Uterus (tissue), 4 donors: Measurements from ENCODE around the gene KLK2. TPM values are rescaled to one million over a fixed set of nuclear protein-coding genes. Genes with fewer than 3 reads are reported as not detected.

Experiments
- DNase-seq, 2 donors: peaks; one replicate each; pipeline ENCODE4 v3.0.0-alpha.2; 2019 to 2020
- H3K27ac ChIP-seq, 2 donors: fragments of 200-600 bp; sonication (generic); 1 replicate in 1 of 2; 2 replicates in 1 of 2; pipeline ENCODE4 v1.5.1; 2016 to 2018
- H3K27me3 ChIP-seq, 2 donors: fragments of 200-600 bp; sonication (generic); one replicate each; pipeline ENCODE4 v1.5.1; 2018 to 2019; ENCODE audit warnings: control low read depth in 1 of 2
- H3K36me3 ChIP-seq, 2 donors: fragments of 200-600 bp; sonication (generic); one replicate each; pipeline ENCODE4 v1.5.1; 2019; ENCODE audit warnings: control low read depth in 1 of 2
- H3K4me1 ChIP-seq, 2 donors: fragments of 200-600 bp; sonication (generic); one replicate each; pipeline ENCODE4 v1.5.1; 2018 to 2019; ENCODE audit warnings: control low read depth in 1 of 2
- H3K4me3 ChIP-seq, 2 donors: fragments of 200-600 bp; sonication (generic); 1 replicate in 1 of 2; 2 replicates in 1 of 2; pipeline ENCODE4 v1.5.1; 2018 to 2019; ENCODE audit warnings: mild to moderate bottlenecking in 1 of 2
- H3K9me3 ChIP-seq, 2 donors: fragments of 200-600 bp; sonication (generic); one replicate each; pipeline ENCODE4 v1.5.1; 2019; ENCODE audit warnings: control low read depth in 1 of 2
- POLR2A ChIP-seq, 2 donors: fragments of 450-650 bp; IDR thresholded peaks; one replicate each; pipeline ENCODE4 v1.6.1; 2016; ENCODE audit warnings: antibody characterized with exemption in 2 of 2, mild to moderate bottlenecking in 1 of 2, moderate library complexity in 1 of 2
- intact Hi-C: fragments of 100-400 bp; cut with DNase I; formaldehyde crosslinking; loops from one replicate; pipeline ENCODE4 v1.15.1; 2023; ENCODE audit warnings: low total_unique reads
- total RNA-seq, 4 donors: library from RNA; depleted of rRNA in 3 of 4; stranded (reverse); fragments of >200 nt in 3 of 4; gene quantifications; one replicate each; pipeline versions ENCODE4 v1.1.0 to v1.2.4, GENCODE V29; 2014 to 2023
- TF ChIP-seq, protein P1 (sequence below), 4 experiments: fragments of 200-600 bp in 2 of 4; fragments of 450-650 bp in 2 of 4; sonication (generic) in 2 of 4; IDR thresholded peaks; one replicate each; pipeline ENCODE4 v1.5.1; 2016 to 2019; ENCODE audit warnings: antibody characterized with exemption in 4 of 4, mild to moderate bottlenecking in 2 of 4, moderate library complexity in 1 of 4
- donor health status: DM: yes; HTN: yes; CAD: no.

KLK2 gene
- total RNA-seq, 4 donors from 2014 or later = 0.41 TPM; not detected in 3

DNA sequence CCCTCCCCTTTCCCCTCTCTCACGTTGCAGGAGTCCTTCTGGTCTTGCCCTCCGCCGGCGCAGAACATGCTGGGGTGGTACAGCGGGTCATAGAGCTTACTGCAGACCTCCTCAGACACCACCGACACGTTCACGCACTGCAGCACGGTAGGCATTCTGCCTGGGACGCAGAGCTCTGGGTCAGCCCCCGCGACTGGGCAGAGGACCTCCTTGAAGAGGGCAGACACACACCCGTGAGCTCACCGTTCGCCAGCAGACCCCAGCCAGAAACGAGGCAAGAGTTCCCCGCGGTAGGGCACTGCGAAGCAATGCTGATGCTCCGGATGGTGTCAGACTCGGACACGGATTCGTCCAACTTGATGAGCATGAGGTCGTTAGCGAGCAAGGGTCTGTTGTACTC, 35.1 kb downstream of the KLK2 start:
- Histone ChIP-seq H3K36me3 (no peaks in the 10 kb centered on the region), H3K27ac (no peak overlapping the region), H3K27me3 (peaks cover 0 to 7% of the 10 kb centered on the region in 2 donors), H3K9me3 (no peaks in the 10 kb centered on the region), H3K4me1 (no peaks in the 10 kb centered on the region), H3K4me3 (no peak overlapping the region)
- DNase-seq = no peak
- TF ChIP-seq POLR2A (IDR thresholded peaks at IDR 0.05) = no peak
- TF ChIP-seq, protein P1, sequence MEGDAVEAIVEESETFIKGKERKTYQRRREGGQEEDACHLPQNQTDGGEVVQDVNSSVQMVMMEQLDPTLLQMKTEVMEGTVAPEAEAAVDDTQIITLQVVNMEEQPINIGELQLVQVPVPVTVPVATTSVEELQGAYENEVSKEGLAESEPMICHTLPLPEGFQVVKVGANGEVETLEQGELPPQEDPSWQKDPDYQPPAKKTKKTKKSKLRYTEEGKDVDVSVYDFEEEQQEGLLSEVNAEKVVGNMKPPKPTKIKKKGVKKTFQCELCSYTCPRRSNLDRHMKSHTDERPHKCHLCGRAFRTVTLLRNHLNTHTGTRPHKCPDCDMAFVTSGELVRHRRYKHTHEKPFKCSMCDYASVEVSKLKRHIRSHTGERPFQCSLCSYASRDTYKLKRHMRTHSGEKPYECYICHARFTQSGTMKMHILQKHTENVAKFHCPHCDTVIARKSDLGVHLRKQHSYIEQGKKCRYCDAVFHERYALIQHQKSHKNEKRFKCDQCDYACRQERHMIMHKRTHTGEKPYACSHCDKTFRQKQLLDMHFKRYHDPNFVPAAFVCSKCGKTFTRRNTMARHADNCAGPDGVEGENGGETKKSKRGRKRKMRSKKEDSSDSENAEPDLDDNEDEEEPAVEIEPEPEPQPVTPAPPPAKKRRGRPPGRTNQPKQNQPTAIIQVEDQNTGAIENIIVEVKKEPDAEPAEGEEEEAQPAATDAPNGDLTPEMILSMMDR (IDR thresholded peaks at IDR 0.05) = no peak
- intact Hi-C loops = no loop called here

DNA sequence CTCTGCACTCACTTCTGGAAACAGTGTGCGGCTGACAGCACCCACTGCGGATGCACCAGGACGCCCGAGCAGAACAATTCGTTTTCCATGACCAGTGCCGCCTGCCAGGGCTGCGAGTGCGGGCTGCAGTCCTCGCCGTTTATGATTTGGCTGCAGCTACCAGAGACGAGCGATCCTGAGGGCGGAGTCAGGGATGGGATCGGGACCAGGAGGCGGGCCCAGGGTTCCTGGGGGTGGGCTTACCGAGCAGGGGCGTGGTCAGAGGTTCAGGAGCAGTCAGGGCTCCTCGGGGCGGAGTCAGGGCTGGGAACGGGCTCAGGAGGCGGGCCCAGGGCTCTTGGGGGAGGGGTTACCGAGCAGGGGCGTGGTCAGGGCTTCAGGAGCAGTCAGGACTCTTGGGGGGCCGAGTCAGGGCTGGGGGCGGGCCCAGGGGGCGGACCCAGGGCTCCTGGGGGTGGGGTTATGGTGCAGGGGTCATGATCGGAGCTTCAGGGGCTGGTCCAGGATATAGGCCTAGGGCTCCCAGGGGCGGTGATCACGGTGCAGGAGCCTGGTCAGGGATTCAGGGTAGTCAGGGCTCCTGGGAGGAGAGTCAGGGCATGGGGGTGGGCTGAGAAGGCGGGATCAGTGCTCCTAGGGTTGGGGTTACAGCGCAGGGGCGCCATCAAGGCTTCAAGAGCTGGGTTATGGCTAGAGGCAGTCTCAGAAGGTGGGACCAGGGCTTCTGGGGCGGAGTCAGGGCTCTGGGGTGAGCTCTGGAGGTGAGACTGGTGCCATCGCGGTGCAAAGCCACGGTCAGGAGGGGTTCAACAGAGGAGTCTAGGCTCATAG, 36.2 kb downstream of the KLK2 start:
- TF ChIP-seq, protein P1 (IDR thresholded peaks at IDR 0.05) = no peak
- no peak for TF ChIP-seq POLR2A (IDR thresholded peaks at IDR 0.05)
- H3K4me3 ChIP-seq = no peak overlapping the region
- no peak overlapping the region for H3K27ac ChIP-seq
- no peaks in the 10 kb centered on the region for H3K36me3 ChIP-seq
- intact Hi-C loops = no loop called here
- H3K27me3 ChIP-seq = peaks cover 0 to 7% of the 10 kb centered on the region in 2 donors
- DNase-seq = peak in 1 of 2 donors; percentile 19
- no peaks in the 10 kb centered on the region for H3K9me3 ChIP-seq
- no peaks in the 10 kb centered on the region for H3K4me1 ChIP-seq

DNA sequence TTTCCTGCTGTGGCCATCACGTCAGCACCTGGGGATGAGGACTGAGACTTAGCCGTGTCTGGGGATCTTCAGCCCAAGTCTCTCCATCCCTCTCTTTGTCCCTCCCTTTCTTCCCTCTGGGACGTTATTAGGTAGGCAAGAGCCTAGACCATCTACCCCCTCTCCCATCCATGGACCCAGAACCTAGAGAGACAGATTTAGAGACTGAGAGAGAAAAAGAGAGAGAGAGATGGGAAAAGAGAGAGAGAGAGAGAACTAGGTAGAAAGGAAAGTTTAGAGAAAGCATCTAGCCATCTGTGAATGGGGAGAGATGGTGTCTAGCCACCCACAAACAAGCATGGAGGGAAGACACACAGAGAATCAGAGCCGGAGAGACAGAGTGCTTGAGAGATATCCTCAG, 37.5 kb downstream of the KLK2 start:
- H3K27me3 ChIP-seq = peaks cover 0 to 7% of the 10 kb centered on the region in 2 donors
- intact Hi-C loops = no loop called here

GRCh38 chr19:50911206-50912101, 38.2 kb downstream of the KLK2 start, which contains the start of gene KLK4:
Gene KLK4 (minus strand): TSS chr19:50911395. CDS start chr19:50910738, 657 bp downstream.
- Histone ChIP-seq H3K9me3 (no peaks in the 10 kb centered on the region), H3K4me1 (no peaks in the 10 kb centered on the region), H3K4me3 (no peak within 1 kb of the TSS), H3K27me3 (peaks cover 0 to 7% of the 10 kb centered on the region in 2 donors), H3K36me3 (no peaks in the 10 kb centered on the region), H3K27ac (no peak within 1 kb of the TSS)
- intact Hi-C loops = no loop called here
- DNase-seq = no peak
- TF ChIP-seq, protein P1 (IDR thresholded peaks at IDR 0.05) = no peak
- no peak for TF ChIP-seq POLR2A (IDR thresholded peaks at IDR 0.05)

More for the DNA sequence above, 37.5 kb downstream of the KLK2 start:
- DNase-seq = no peak
- no peak overlapping the region for H3K27ac ChIP-seq
- no peaks in the 10 kb centered on the region for H3K36me3 ChIP-seq
- no peak overlapping the region for H3K4me3 ChIP-seq
- TF ChIP-seq, protein P1 (IDR thresholded peaks at IDR 0.05) = no peak
- TF ChIP-seq POLR2A (IDR thresholded peaks at IDR 0.05) = no peak
- H3K4me1 ChIP-seq = no peaks in the 10 kb centered on the region
- no peaks in the 10 kb centered on the region for H3K9me3 ChIP-seq
